ENCODE results near the gene LRRC45. TPM values are rescaled to one million over a fixed set of nuclear protein-coding genes. Genes with fewer than 3 reads are reported as not detected.

The LRRC45 gene
- total RNA-seq, 4 donors from 2014 or later = 0.29 to 14.2 (median 5.3) TPM

- H3K9me3 ChIP-seq = no peaks in the 10 kb centered on the region
- peak overlapping the region in 1 of 2 donors; percentile 60 for H3K27ac ChIP-seq
- H3K4me3 ChIP-seq = peak overlapping the region; percentile 48 to 98
- TF ChIP-seq CTCF (IDR thresholded peaks at IDR 0.05) = no peak
- TF ChIP-seq POLR2A (IDR thresholded peaks at IDR 0.05) = no peak
- peaks cover 0 to 28% of the 10 kb centered on the region in 2 donors for H3K4me1 ChIP-seq
- H3K27me3 ChIP-seq = no peaks in the 10 kb centered on the region
- intact Hi-C loops (cut with DNase I; ENCODE audit: low total_unique reads) = no loop called here
- H3K36me3 ChIP-seq = no peaks in the 10 kb centered on the region
- no peak for DNase-seq
Measured at GRCh38 chr17:82052638-82053059, 29.5 kb downstream of the LRRC45 start.

GRCh38 chr17:82053130-82053529 lies 30.0 kb downstream of the LRRC45 start:
- DNase-seq = no peak
- peak overlapping the region in 1 of 2 donors; percentile 98 for H3K4me3 ChIP-seq
- intact Hi-C loops (cut with DNase I; ENCODE audit: low total_unique reads) = no loop called here
- H3K27ac ChIP-seq = no peak overlapping the region
- H3K9me3 ChIP-seq = no peaks in the 10 kb centered on the region
- no peaks in the 10 kb centered on the region for H3K36me3 ChIP-seq
- H3K27me3 ChIP-seq = no peaks in the 10 kb centered on the region
- no peak for TF ChIP-seq POLR2A (IDR thresholded peaks at IDR 0.05)
- no peak for TF ChIP-seq CTCF (IDR thresholded peaks at IDR 0.05)
- H3K4me1 ChIP-seq = peaks cover 0 to 28% of the 10 kb centered on the region in 2 donors

GRCh38 chr17:82053556-82054263 lies 30.6 kb downstream of the LRRC45 start:
- Histone ChIP-seq H3K9me3 (no peaks in the 10 kb centered on the region), H3K36me3 (no peaks in the 10 kb centered on the region), H3K27ac (no peak overlapping the region), H3K4me1 (peaks cover 0 to 28% of the 10 kb centered on the region in 2 donors), H3K4me3 (no peak overlapping the region), H3K27me3 (no peaks in the 10 kb centered on the region)
- DNase-seq = no peak
- no peak for TF ChIP-seq POLR2A (IDR thresholded peaks at IDR 0.05)
- TF ChIP-seq CTCF (IDR thresholded peaks at IDR 0.05) = no peak
- intact Hi-C loops (cut with DNase I; ENCODE audit: low total_unique reads) = no loop called here

- Histone ChIP-seq H3K4me3 (no peak overlapping the region), H3K36me3 (no peaks in the 10 kb centered on the region), H3K9me3 (no peaks in the 10 kb centered on the region), H3K4me1 (peaks cover 0 to 28% of the 10 kb centered on the region in 2 donors), H3K27ac (no peak overlapping the region), H3K27me3 (no peaks in the 10 kb centered on the region)
- intact Hi-C loops (cut with DNase I; ENCODE audit: low total_unique reads) = no loop called here
- no peak for TF ChIP-seq CTCF (IDR thresholded peaks at IDR 0.05)
- DNase-seq = no peak
Measured at GRCh38 chr17:82054351-82055022, 31.4 kb downstream of the LRRC45 start.

All from uterus (tissue), 4 donors.